H1 (cell line): ENCODE measurements around the gene MGRN1. TPM values are rescaled to one million over a fixed set of nuclear protein-coding genes. Genes with fewer than 3 reads are reported as not detected.
A peak's percentile ranks its signal among the peaks of the same experiment; 100 is the strongest.

Source experiments
- CTCF ChIA-PET: fragments of 300-600 bp; sonication (Branson Sonifier 250); formaldehyde crosslinking; loops from one replicate; lab custom pipeline; 2021; ENCODE audit not compliant: partially characterized antibody; lab: Charles Lee
- POLR2A ChIA-PET: fragments of 300-600 bp; sonication (Branson Sonifier 250); formaldehyde crosslinking; loops from one replicate; lab custom pipeline; 2021; ENCODE audit warnings: inconsistent platforms; ENCODE audit not compliant: partially characterized antibody; lab: Charles Lee
- DNase-seq, 2 experiments: peaks; one replicate each; pipeline versions ENCODE4 v3.0.0 to v3.0.0-alpha.2; 2010 to 2022; ENCODE audit warnings: low spot score in 2 of 2, low read depth in 1 of 2, mixed read lengths in 1 of 2
- FAIRE-seq: peaks from 2 replicates; lab custom pipeline; 2011; peaks lifted over from hg19 to GRCh38; lab: Jason Lieb, UNC
- H2AFZ ChIP-seq: 2 replicates; pipeline ENCODE4 v1.8.1; 2012; ENCODE audit warnings: low read length, inconsistent platforms
- H2AK5ac ChIP-seq: 2 replicates; pipeline ENCODE4 v1.6.1; 2013; ENCODE audit warnings: low read depth, low read length
- H2BK120ac ChIP-seq: replicated peaks from 2 replicates; pipeline ENCODE3; 2013; ENCODE audit warnings: low read depth, low read length, inconsistent platforms
- H2BK12ac ChIP-seq: 2 replicates; pipeline ENCODE4 v1.6.1; 2013; ENCODE audit warnings: low read depth, low read length
- H2BK15ac ChIP-seq: 2 replicates; pipeline ENCODE4 v1.6.1; 2013; ENCODE audit warnings: low read length
- H2BK20ac ChIP-seq: 2 replicates; pipeline ENCODE4 v1.6.1; 2013; ENCODE audit warnings: low read length
- H2BK5ac ChIP-seq: 2 replicates; pipeline ENCODE4 v1.6.1; 2013; ENCODE audit warnings: low read depth, low read length
- H3K14ac ChIP-seq: 2 replicates; pipeline ENCODE4 v1.6.1; 2013; ENCODE audit warnings: inconsistent platforms; ENCODE audit not compliant: insufficient read length
- H3K18ac ChIP-seq: 2 replicates; pipeline ENCODE4 v1.6.1; 2013; ENCODE audit warnings: low read length; ENCODE audit errors: extremely low read depth
- H3K23ac ChIP-seq: 2 replicates; pipeline ENCODE4 v1.6.1; 2013; ENCODE audit warnings: inconsistent platforms; ENCODE audit not compliant: insufficient read length
- H3K23me2 ChIP-seq: 2 replicates; pipeline ENCODE4 v1.6.1; 2013; ENCODE audit warnings: low read depth, low read length
- H3K27ac ChIP-seq: 2 replicates; pipeline ENCODE4 v1.6.1; 2011; ENCODE audit warnings: low read depth, low read length, inconsistent platforms
- H3K27me3 ChIP-seq, 4 experiments: replicated peaks in 1 of 4; 1 replicate in 1 of 4; 2 replicates in 3 of 4; pipeline versions ENCODE4 v1.6.1 to v1.8.1; 2011 to 2013; ENCODE audit warnings: low read length in 3 of 4, mild to moderate bottlenecking in 3 of 4, inconsistent platforms in 2 of 4, mixed read lengths in 2 of 4, moderate library complexity in 1 of 4; ENCODE audit not compliant: control insufficient read depth in 3 of 4, insufficient read depth in 3 of 4; ENCODE audit errors: extremely low read depth in 1 of 4
- H3K36me3 ChIP-seq, 4 experiments: 2 replicates each; pipeline versions ENCODE4 v1.6.1 to v1.8.1; 2011 to 2013; ENCODE audit warnings: mild to moderate bottlenecking in 4 of 4, low read length in 3 of 4, moderate library complexity in 2 of 4, control low read depth in 1 of 4, inconsistent platforms in 1 of 4; ENCODE audit not compliant: insufficient read depth in 4 of 4, control insufficient read depth in 2 of 4
- H3K4ac ChIP-seq: replicated peaks from 2 replicates; pipeline ENCODE3; 2013; ENCODE audit warnings: low read length, low read depth, mixed read lengths, inconsistent platforms; ENCODE audit not compliant: insufficient read length
- H3K4me1 ChIP-seq, 4 experiments: replicated peaks in 1 of 4; 1 replicate in 1 of 4; 2 replicates in 3 of 4; pipeline versions ENCODE4 v1.6.1 to v1.8.1; 2011 to 2013; ENCODE audit warnings: low read length in 3 of 4, inconsistent platforms in 2 of 4, mixed read lengths in 1 of 4; ENCODE audit not compliant: insufficient read depth in 4 of 4, control insufficient read depth in 3 of 4
- H3K4me2 ChIP-seq, 2 experiments: 2 replicates each; pipeline versions ENCODE4 v1.6.1 to v1.8.1; 2011 to 2013; ENCODE audit warnings: low read depth in 2 of 2, low read length in 2 of 2, control low read depth in 1 of 2, inconsistent platforms in 1 of 2, mild to moderate bottlenecking in 1 of 2; ENCODE audit not compliant: insufficient read depth in 1 of 2
- H3K4me3 ChIP-seq, 4 experiments: fragments of 200-600, 300-600 bp in 1 of 4; sonication (generic), shearing (Covaris generic), sonication (Bioruptor Twin) in 1 of 4; 2 replicates each; pipeline versions ENCODE4 v1.5.1 to v1.8.1; 2011 to 2016; ENCODE audit warnings: low read length in 4 of 4, low read depth in 3 of 4, control low read depth in 2 of 4, inconsistent platforms in 2 of 4, mild to moderate bottlenecking in 2 of 4, mixed read lengths in 1 of 4, moderate library complexity in 1 of 4; ENCODE audit not compliant: insufficient read depth in 2 of 4; ENCODE audit errors: extremely low read depth in 1 of 4
- H3K56ac ChIP-seq: replicated peaks from 2 replicates; pipeline ENCODE3; 2013; ENCODE audit warnings: low read depth, mild to moderate bottlenecking, mixed read lengths, low read length, inconsistent platforms; ENCODE audit not compliant: insufficient read length
- H3K79me1 ChIP-seq: 2 replicates; pipeline ENCODE4 v1.6.1; 2013; ENCODE audit warnings: low read depth, low read length, control low read depth
- H3K79me2 ChIP-seq, 2 experiments: 2 replicates each; pipeline versions ENCODE4 v1.6.1 to v1.8.1; 2012 to 2013; ENCODE audit warnings: low read length in 2 of 2, mild to moderate bottlenecking in 2 of 2, inconsistent platforms in 1 of 2; ENCODE audit not compliant: insufficient read depth in 2 of 2, control insufficient read depth in 1 of 2
- H3K9ac ChIP-seq, 4 experiments: replicated peaks in 1 of 4; 1 replicate in 1 of 4; 2 replicates in 3 of 4; pipeline versions ENCODE4 v1.6.1 to v1.8.1; 2011 to 2013; ENCODE audit warnings: low read depth in 3 of 4, low read length in 3 of 4, control low read depth in 2 of 4, mild to moderate bottlenecking in 2 of 4, moderate library complexity in 2 of 4, inconsistent platforms in 1 of 4; ENCODE audit errors: extremely low read depth in 1 of 4
- H3K9me3 ChIP-seq, 2 experiments: 2 replicates each; pipeline versions ENCODE4 v1.6.1 to v1.8.1; 2012 to 2013; ENCODE audit warnings: mild to moderate bottlenecking in 2 of 2, moderate library complexity in 2 of 2, control low read depth in 1 of 2, inconsistent platforms in 1 of 2, low read depth in 1 of 2, low read length in 1 of 2, mixed read lengths in 1 of 2; ENCODE audit not compliant: insufficient read depth in 2 of 2
- H4K20me1 ChIP-seq, 2 experiments: replicated peaks in 1 of 2; 2 replicates each; pipeline versions ENCODE3 to v1.8.1; 2011 to 2013; ENCODE audit warnings: inconsistent platforms in 2 of 2, low read length in 2 of 2, mild to moderate bottlenecking in 1 of 2; ENCODE audit not compliant: insufficient read depth in 2 of 2, control insufficient read depth in 1 of 2
- H4K5ac ChIP-seq: 2 replicates; pipeline ENCODE4 v1.6.1; 2013; ENCODE audit warnings: low read length, low read depth, mixed read lengths, inconsistent platforms; ENCODE audit not compliant: insufficient read length
- H4K8ac ChIP-seq: 2 replicates; pipeline ENCODE4 v1.8.0; 2013; ENCODE audit warnings: mild to moderate bottlenecking, moderate library complexity, low read length, inconsistent platforms; ENCODE audit not compliant: insufficient read depth; ENCODE audit errors: extremely low read depth
- H4K91ac ChIP-seq: replicated peaks from 2 replicates; pipeline ENCODE3; 2013; ENCODE audit warnings: low read length, mixed read lengths, inconsistent platforms; ENCODE audit not compliant: insufficient read length
- ASH2L ChIP-seq: fragments of 200-600, 300-600 bp; sonication (generic); IDR thresholded peaks from one replicate; pipeline ENCODE4 v1.7.1; 2017; ENCODE audit warnings: low read length
- CBX8 ChIP-seq: fragments of 300-800, 300-1000 bp; sonication (generic); IDR thresholded peaks from 2 replicates; pipeline ENCODE4 v1.7.1; 2016; ENCODE audit warnings: low read depth, low read length, borderline replicate concordance
- CEBPB ChIP-seq: IDR thresholded peaks from 2 replicates; pipeline ENCODE4 v1.6.1; 2012; ENCODE audit warnings: low read depth, low read length
- CREB1 ChIP-seq: IDR thresholded peaks from 2 replicates; pipeline ENCODE4 v1.6.1; 2012; ENCODE audit warnings: inconsistent platforms
- MAX ChIP-seq: IDR thresholded peaks from 2 replicates; pipeline ENCODE4 v1.6.1; 2012; ENCODE audit warnings: inconsistent platforms
- POLR2AphosphoS5 ChIP-seq: IDR thresholded peaks from 2 replicates; pipeline ENCODE4 v1.6.1; 2011; ENCODE audit warnings: low read depth, low read length
- POU5F1 ChIP-seq: IDR thresholded peaks from 2 replicates; pipeline ENCODE4 v1.6.1; 2011; ENCODE audit warnings: low read depth, mild to moderate bottlenecking, low read length, moderate library complexity
- RBBP5 ChIP-seq: IDR thresholded peaks from 2 replicates; pipeline ENCODE4 v1.7.1; 2012; ENCODE audit warnings: low read depth, mild to moderate bottlenecking, inconsistent platforms, low read length, moderate library complexity, borderline replicate concordance
- RNF2 ChIP-seq: fragments of 200-900, 300-1000 bp; sonication (generic); IDR thresholded peaks from 2 replicates; pipeline ENCODE4 v1.7.1; 2016; ENCODE audit warnings: borderline replicate concordance, low read depth, mild to moderate bottlenecking, antibody characterized with exemption, low read length; ENCODE audit not compliant: poor library complexity, severe bottlenecking; ENCODE audit errors: missing control alignments
- SIN3A ChIP-seq, 2 experiments: IDR thresholded peaks in 1 of 2; conservative IDR thresholded peaks in 1 of 2; 2 replicates each; pipeline ENCODE4 v1.6.1; 2011 to 2012; ENCODE audit warnings: low read length in 2 of 2, improper control_type of control experiment in 1 of 2, low read depth in 1 of 2, mild to moderate bottlenecking in 1 of 2
- TAF1 ChIP-seq: IDR thresholded peaks from 2 replicates; pipeline ENCODE4 v1.6.1; 2011; ENCODE audit warnings: mild to moderate bottlenecking, low read depth, low read length
- YY1 ChIP-seq: IDR thresholded peaks from 2 replicates; pipeline ENCODE4 v1.6.1; 2011; ENCODE audit warnings: low read depth, mild to moderate bottlenecking, low read length
- WGBS, 2 experiments: shearing (Covaris generic) in 1 of 2; methylation state at CpG; one replicate each; pipeline versions ENCODE4 v1.1.6 to v1.1.7; 2013 to 2015; ENCODE audit warnings: low lambda C conversion rate in 2 of 2, mixed read lengths in 2 of 2, inconsistent platforms in 1 of 2, low coverage in 1 of 2, missing lambda C conversion rate in 1 of 2; ENCODE audit not compliant: insufficient replicate concordance in 2 of 2, insufficient coverage in 1 of 2, insufficient read length in 1 of 2; ENCODE audit errors: extremely low coverage in 1 of 2, missing lambda C conversion rate in 1 of 2; 5-methylcytosine and 5-hydroxymethylcytosine counted together
- polyA plus RNA-seq, 7 experiments: library from polyadenylated mRNA; depleted of rRNA in 3 of 7; stranded (reverse) in 5 of 7; unstranded in 2 of 7; fragments of >200 nt in 5 of 7; fragments of 200-250 nt in 2 of 7; gene quantifications; 1 replicate in 5 of 7; 2 replicates in 1 of 7; 4 replicates in 1 of 7; pipeline versions ENCODE4 v1.2.1 to v1.2.3, GENCODE V29; 2011 to 2013; ENCODE audit warnings: missing spikeins in 2 of 7, mixed read lengths in 2 of 7
- total RNA-seq: library from RNA; stranded (reverse); fragmentation: NEBNext Ultra II Directional; extraction: Animal tissue kit (Norgen Biotek cat#: 25700); gene quantifications from 2 replicates; pipeline ENCODE4 v1.2.1, GENCODE V29; 2021

Gene MGRN1
- total and polyA plus RNA-seq, 2 of the 8 experiments (the other 6 are each of a cell fraction or from before 2014, with no cell fraction given) = 15.0 to 82.3 TPM

GRCh38 chr16:4612474-4612931 lies 12.1 kb upstream of the MGRN1 start:
- peaks cover 9% of the 10 kb centered on the region; the same call in 1 of the 2 replicates for H3K79me1 ChIP-seq
- H3K27ac ChIP-seq = peak overlapping the region; percentile 91; the same call in 1 of the 2 replicates
- H3K4me3 ChIP-seq = peak overlapping the region in 3 of 4 experiments; percentile 85 to 87 (median 85); a peak in 6 of 8 replicates
- DNase-seq (peak in 1 of 2 experiments; percentile 76), FAIRE-seq (no peak)
- CTCF ChIA-PET = interaction anchor here (0.6 to 3.1 kb wide), 18 partner anchors 9 to 1348 kb away, joined by 3 to 13 read pairs (median 4); no protein-coding TSS in a partner anchor
- peak overlapping the region; percentile 78 for H3K18ac ChIP-seq
- peaks cover 13 to 24% of the 10 kb centered on the region in 2 experiments for H4K20me1 ChIP-seq
- H3K9me3 ChIP-seq = no peaks in the 10 kb centered on the region
- peak overlapping the region; percentile 26 for H3K56ac ChIP-seq
- H3K9ac ChIP-seq = no peak overlapping the region; a peak in 2 of 7 replicates
- H3K4me1 ChIP-seq = peaks cover 0 to 42% (median 32%) of the 10 kb centered on the region in 4 experiments; a peak in 6 of 7 replicates
- H2BK15ac ChIP-seq = no peak overlapping the region
- peak overlapping the region; percentile 95 to 97 for H3K4me2 ChIP-seq
- H2AK5ac ChIP-seq = no peak overlapping the region
- H3K27me3 ChIP-seq = no peaks in the 10 kb centered on the region
- peaks cover 13 to 45% of the 10 kb centered on the region in 2 experiments; a peak in 3 of 4 replicates for H3K79me2 ChIP-seq
- peak overlapping the region; percentile 81 for H2BK5ac ChIP-seq
- H3K23ac ChIP-seq = no peak overlapping the region
- WGBS, 2 experiments = 26% methylated on average over 7 of the region's 7 CpGs; no CpG with 5 or more reads in 1 of the 2 experiments
- no peak overlapping the region for H4K5ac ChIP-seq
- H2BK20ac ChIP-seq = 0 out of 2 replicates have a peak overlapping the region, but pooled peaks have one; percentile 61
- H4K8ac ChIP-seq = no peak overlapping the region
- H3K4ac ChIP-seq = no peak overlapping the region
- H2BK12ac ChIP-seq = 0 out of 2 replicates have a peak overlapping the region, but pooled peaks have one; percentile 32
- peak overlapping the region; percentile 56 for H4K91ac ChIP-seq
- no peak overlapping the region for H3K14ac ChIP-seq
- no peak overlapping the region for H2BK120ac ChIP-seq
- H3K36me3 ChIP-seq = peaks cover 2 to 20% (median 10%) of the 10 kb centered on the region in 4 experiments; a peak in 4 of 8 replicates
- POLR2A ChIA-PET = interaction anchor here (1.1 to 13.3 kb wide), 9 partner anchors 8 to 111 kb away, joined by 3 to 126 read pairs (median 8); partner anchors contain the start of gene MGRN1
- H3K23me2 ChIP-seq = peaks cover 12% of the 10 kb centered on the region
- H2AFZ ChIP-seq = no peak overlapping the region
- TF ChIP-seq POU5F1 (no peak), SIN3A (conservative IDR thresholded peaks at IDR 0.05 in 1 of 2, IDR thresholded peaks at IDR 0.05 in 1 of 2; ENCODE audit: low read depth in 1 of 2, low read length in 2 of 2) (no peak), TAF1 (0 out of 2 replicates have a peak, but pooled peaks have one; percentile 8), MAX (no peak; the same call in 1 of the 2 replicates), CREB1 (no peak), CEBPB (no peak), YY1 (peak; percentile 43; the same call in 1 of the 2 replicates), ASH2L (peak; percentile 47), POLR2AphosphoS5 (peak; percentile 61; the same call in 1 of the 2 replicates), RNF2 (no peak), CBX8 (no peak), RBBP5 (no peak; the same call in 1 of the 2 replicates)
